HCT116 (cell line): ENCODE measurements around the gene RHOB. TPM values are rescaled to one million over a fixed set of nuclear protein-coding genes. Genes with fewer than 3 reads are reported as not detected.

Experiments
- ATAC-seq: fragments of 200-7000 bp; cut with Tn5 transposase; 2 replicates; pipeline ENCODE4 v1.9.1; 2020; ENCODE audit warnings: mild to moderate bottlenecking, moderate library complexity
- BruUV-seq: library from RNA; stranded (reverse); fragments of 400-500 nt; replicated peaks from 2 replicates; lab custom pipeline; 2021; lab: Mats Ljungman, UMichigan
- CTCF ChIA-PET: fragments of 300-600 bp; sonication (Branson Sonifier 250); formaldehyde crosslinking; loops from one replicate; lab custom pipeline; 2021; ENCODE audit warnings: antibody characterized with exemption; lab: Charles Lee
- POLR2A ChIA-PET: fragments of 300-600, 350-600 bp; sonication (Branson Sonifier 250); formaldehyde crosslinking; loops from one replicate; lab custom pipeline; 2021; ENCODE audit warnings: antibody characterized with exemption; lab: Charles Lee
- RAD21 ChIA-PET, 2 experiments: fragments of 300-600 bp; sonication (Branson Sonifier 250); formaldehyde crosslinking; loops; one replicate each; lab custom pipeline; 2023; ENCODE audit warnings: low total read pairs in 2 of 2; ENCODE audit not compliant: uncharacterized antibody in 2 of 2, unreplicated experiment in 2 of 2, low non-redundant PET in 1 of 2; lab: Charles Lee
- DNase-seq: peaks from one replicate; pipeline ENCODE4 v3.0.0-alpha.2; 2010; ENCODE audit warnings: low read depth, low spot score
- H2AFZ ChIP-seq: fragments of 200-600 bp; shearing (Covaris generic), sonication (generic); 2 replicates; pipeline ENCODE4 v1.6.1; 2017; ENCODE audit warnings: low read depth, mixed run types, mixed read lengths, antibody characterized with exemption, low read length; ENCODE audit not compliant: poor library complexity, severe bottlenecking
- H3K27ac ChIP-seq: 2 replicates; pipeline ENCODE4 v1.5.1; 2012; ENCODE audit warnings: low read depth, low read length
- H3K27me3 ChIP-seq: fragments of 200-600 bp; sonication (generic); 2 replicates; pipeline ENCODE4 v1.6.1; 2016; ENCODE audit warnings: mixed run types, low read length, mixed read lengths; ENCODE audit not compliant: insufficient read depth
- H3K36me3 ChIP-seq, 2 experiments: fragments of 200-500 bp in 1 of 2; fragments of 200-600 bp in 1 of 2; sonication (Bioruptor generic) in 1 of 2; sonication (generic) in 1 of 2; 2 replicates each; pipeline versions ENCODE4 v1.5.1 to v1.6.1; 2014 to 2016; ENCODE audit warnings: low read length in 2 of 2, inconsistent platforms in 1 of 2, mixed read lengths in 1 of 2, mixed run types in 1 of 2; ENCODE audit not compliant: insufficient read depth in 2 of 2, control insufficient read depth in 1 of 2
- H3K4me1 ChIP-seq, 2 experiments: fragments of 200-600 bp in 1 of 2; sonication (generic) in 1 of 2; 2 replicates each; pipeline versions ENCODE4 v1.5.1 to v1.6.1; 2012 to 2017; ENCODE audit warnings: low read length in 2 of 2, inconsistent platforms in 1 of 2, mild to moderate bottlenecking in 1 of 2, mixed read lengths in 1 of 2, mixed run types in 1 of 2, moderate library complexity in 1 of 2; ENCODE audit not compliant: insufficient read depth in 2 of 2, control insufficient read depth in 1 of 2
- H3K4me2 ChIP-seq: fragments of 200-600 bp; sonication (generic); 2 replicates; pipeline ENCODE4 v1.6.1; 2017; ENCODE audit warnings: mixed run types, low read length, mixed read lengths
- H3K4me3 ChIP-seq, 2 experiments: fragments of 200-600 bp in 1 of 2; sonication (generic) in 1 of 2; replicated peaks in 1 of 2; 2 replicates each; pipeline ENCODE4 v1.5.1; 2011 to 2016; ENCODE audit warnings: low read length in 2 of 2, control low read depth in 1 of 2, low read depth in 1 of 2, mild to moderate bottlenecking in 1 of 2, mixed read lengths in 1 of 2, mixed run types in 1 of 2
- H3K79me2 ChIP-seq: fragments of 200-600 bp; sonication (generic); 2 replicates; pipeline ENCODE4 v1.6.1; 2017; ENCODE audit warnings: mild to moderate bottlenecking, mixed run types, low read length, moderate library complexity, mixed read lengths; ENCODE audit not compliant: insufficient read depth
- H3K9ac ChIP-seq: fragments of 200-600 bp; sonication (generic); 2 replicates; pipeline ENCODE4 v1.6.1; 2016; ENCODE audit warnings: low read length, mixed read lengths
- H3K9me2 ChIP-seq: fragments of 200-600 bp; sonication (generic), shearing (Covaris generic); 2 replicates; pipeline ENCODE4 v1.6.1; 2017; ENCODE audit warnings: mixed run types, mild to moderate bottlenecking, moderate library complexity; ENCODE audit not compliant: insufficient read depth
- H3K9me3 ChIP-seq, 2 experiments: fragments of 200-500 bp in 1 of 2; fragments of 200-600 bp in 1 of 2; sonication (Bioruptor generic) in 1 of 2; sonication (generic) in 1 of 2; 2 replicates each; pipeline ENCODE4 v1.6.1; 2014 to 2017; ENCODE audit warnings: low read length in 2 of 2, mixed read lengths in 2 of 2, inconsistent platforms in 1 of 2, low read depth in 1 of 2, mild to moderate bottlenecking in 1 of 2, mixed run types in 1 of 2, moderate library complexity in 1 of 2; ENCODE audit not compliant: control insufficient read depth in 1 of 2, insufficient read depth in 1 of 2
- H4K20me1 ChIP-seq: fragments of 200-600 bp; sonication (generic), shearing (Covaris generic); 2 replicates; pipeline ENCODE4 v1.6.1; 2017; ENCODE audit warnings: mixed run types, mild to moderate bottlenecking, moderate library complexity; ENCODE audit not compliant: insufficient read depth
- CEBPB ChIP-seq: IDR thresholded peaks from 2 replicates; pipeline ENCODE4 v1.6.1; 2012; ENCODE audit warnings: low read depth
- CTCF ChIP-seq, 3 experiments: fragments of 200-600 bp in 1 of 3; sonication (generic) in 1 of 3; IDR thresholded peaks in 2 of 3; conservative IDR thresholded peaks in 1 of 3; 2 replicates each; pipeline ENCODE4 v1.5.1; 2012 to 2017; ENCODE audit warnings: low read depth in 2 of 3, low read length in 2 of 3, antibody characterized with exemption in 1 of 3, borderline replicate concordance in 1 of 3, control low read depth in 1 of 3, mild to moderate bottlenecking in 1 of 3, mixed read lengths in 1 of 3, mixed run types in 1 of 3, moderate library complexity in 1 of 3; ENCODE audit not compliant: insufficient read depth in 1 of 3
- EGR1 ChIP-seq: IDR thresholded peaks from 2 replicates; pipeline ENCODE4 v1.6.1; 2012; ENCODE audit warnings: low read depth
- ELF1 ChIP-seq: IDR thresholded peaks from 2 replicates; pipeline ENCODE4 v1.6.1; 2012; ENCODE audit warnings: low read depth, borderline replicate concordance
- EZH2 ChIP-seq: fragments of 200-600 bp; sonication (generic); IDR thresholded peaks from 2 replicates; pipeline ENCODE4 v1.6.1; 2017; ENCODE audit warnings: antibody characterized with exemption, mixed run types
- POLR2A ChIP-seq: IDR thresholded peaks from 2 replicates; pipeline ENCODE4 v1.7.0; 2011; ENCODE audit warnings: borderline replicate concordance; ENCODE audit not compliant: insufficient read depth, insufficient read length; ENCODE audit errors: extremely low read depth
- POLR2AphosphoS5 ChIP-seq: IDR thresholded peaks from 2 replicates; pipeline ENCODE4 v1.6.1; 2011; ENCODE audit warnings: mild to moderate bottlenecking, low read depth, low read length, moderate library complexity
- YY1 ChIP-seq: IDR thresholded peaks from 2 replicates; pipeline ENCODE4 v1.6.1; 2011; ENCODE audit warnings: low read length, low read depth, moderate library complexity, mild to moderate bottlenecking; ENCODE audit not compliant: insufficient replicate concordance; ENCODE audit errors: extremely low read depth
- ZNF274 ChIP-seq: fragments of 200-500 bp; sonication (Bioruptor generic); IDR thresholded peaks from 2 replicates; pipeline ENCODE4 v1.6.1; 2014; ENCODE audit warnings: mild to moderate bottlenecking, low read depth, low read length, inconsistent platforms
- intact Hi-C: fragments of 100-400 bp; cut with micrococcal nuclease; formaldehyde crosslinking; loops from 2 replicates; pipeline ENCODE4 v1.10.0; 2022
- total RNA-seq: library from RNA; stranded (reverse); gene quantifications from one replicate; pipeline ENCODE4 v1.2.1, GENCODE V29; 2021; ENCODE audit not compliant: unreplicated experiment
- TF ChIP-seq, protein P1 (sequence below): IDR thresholded peaks from 2 replicates; pipeline ENCODE4 v1.6.1; 2012

RHOB gene
- total RNA-seq, 1 experiment from 2014 or later: 72.9 TPM

GRCh38 chr2:20421988-20422370, 24.9 kb upstream of the RHOB start:
- no peak overlapping the region for H3K9ac ChIP-seq
- no TSS peak for BruUV-seq
- intact Hi-C loops: no loop called here
- H3K27me3 ChIP-seq: no peaks in the 10 kb centered on the region
- no peak overlapping the region for H2AFZ ChIP-seq
- H4K20me1 ChIP-seq: no peaks in the 10 kb centered on the region
- no peak overlapping the region for H3K4me2 ChIP-seq
- no peak overlapping the region for H3K27ac ChIP-seq
- TF ChIP-seq EZH2 (no peak), ELF1 (no peak), POLR2AphosphoS5 (no peak), YY1 (no peak), POLR2A (no peak), CEBPB (no peak), ZNF274 (no peak), CTCF (IDR thresholded peaks at IDR 0.05 in 2 of 3, conservative IDR thresholded peaks at IDR 0.05 in 1 of 3; ENCODE audit: borderline replicate concordance in 1 of 3, insufficient read depth in 1 of 3, low read depth in 2 of 3, low read length in 2 of 3) (no peak), EGR1 (no peak)
- TF ChIP-seq, protein P1, sequence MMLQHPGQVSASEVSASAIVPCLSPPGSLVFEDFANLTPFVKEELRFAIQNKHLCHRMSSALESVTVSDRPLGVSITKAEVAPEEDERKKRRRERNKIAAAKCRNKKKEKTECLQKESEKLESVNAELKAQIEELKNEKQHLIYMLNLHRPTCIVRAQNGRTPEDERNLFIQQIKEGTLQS: no peak
- ChIA-PET RAD21 (no interaction called here), CTCF (interaction anchor here (1.1 to 2.1 kb wide), 3 partner anchors 10 to 214 kb away, joined by 4 to 11 read pairs (median 5); no protein-coding TSS in a partner anchor), POLR2A (interaction anchor here (1.3 kb wide), 1 partner anchor 25 kb away, joined by 3 read pairs; the partner anchor contains the start of gene RHOB)
- H3K36me3 ChIP-seq: no peaks in the 10 kb centered on the region
- H3K79me2 ChIP-seq: no peaks in the 10 kb centered on the region
- H3K4me3 ChIP-seq: no peak overlapping the region
- no peak for DNase-seq
- no peaks in the 10 kb centered on the region for H3K9me3 ChIP-seq
- H3K9me2 ChIP-seq: no peaks in the 10 kb centered on the region
- peaks cover 0 to 4% of the 10 kb centered on the region in 2 experiments; a peak in 2 of 4 replicates for H3K4me1 ChIP-seq
- peak; percentile 24; the same call in 1 of the 2 replicates for ATAC-seq
